OCI-LY3 (cell line): ENCODE results near the gene CCDC152.

Experiments
- CTCF ChIP-seq: fragments of 200-600, 300-600 bp; sonication (generic); IDR thresholded peaks from 2 replicates; pipeline ENCODE4 v1.5.1; 2014; ENCODE audit warnings: antibody characterized with exemption, low read length, low read depth
- EZH2phosphoT487 ChIP-seq: fragments of 200-600 bp; shearing (Covaris generic); IDR thresholded peaks from 2 replicates; pipeline ENCODE4 v1.6.1; 2018; ENCODE audit warnings: antibody characterized with exemption, mixed run types, low read depth

- no peak for TF ChIP-seq CTCF
- no peak for TF ChIP-seq EZH2phosphoT487
Observed at GRCh38 chr5:42832060-42832459, 75.4 kb downstream of the CCDC152 start.
